NCI-H774 (cell line): ENCODE data around the gene AFAP1.
"Not testable (repeated sequence)": the region's sequence is repeated elsewhere in the genome, so short reads cannot be mapped to it uniquely, and the experiment has no call there.

Source experiments
- DNase-seq: peaks from one replicate; lab custom pipeline; 2025; lab: John Stamatoyannopoulos, UW

The AFAP1 gene

GRCh38 chr4:7944599-7945220 lies 5.0 kb upstream of the AFAP1 start:
- no peak for DNase-seq

DNA sequence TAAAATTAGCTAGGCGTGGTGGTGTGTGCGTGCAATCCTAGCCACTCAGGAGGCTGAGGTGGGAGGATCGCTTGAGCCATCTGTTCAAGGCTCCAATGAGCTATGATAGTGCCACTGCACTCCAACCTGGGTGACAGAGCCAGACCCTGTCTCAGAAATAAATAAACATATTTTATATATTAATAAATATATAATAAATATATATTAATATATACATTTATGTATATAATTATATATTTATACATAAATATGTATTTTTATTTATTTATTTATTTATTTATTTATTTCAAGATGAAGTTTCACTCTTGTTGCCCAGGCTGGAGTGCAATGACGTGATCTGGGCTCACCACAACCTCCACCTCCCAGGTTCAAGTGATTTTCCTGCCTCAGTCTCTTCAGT lies 4.0 kb upstream of the AFAP1 start:
- DNase-seq, result not testable (repeated sequence)

DNA sequence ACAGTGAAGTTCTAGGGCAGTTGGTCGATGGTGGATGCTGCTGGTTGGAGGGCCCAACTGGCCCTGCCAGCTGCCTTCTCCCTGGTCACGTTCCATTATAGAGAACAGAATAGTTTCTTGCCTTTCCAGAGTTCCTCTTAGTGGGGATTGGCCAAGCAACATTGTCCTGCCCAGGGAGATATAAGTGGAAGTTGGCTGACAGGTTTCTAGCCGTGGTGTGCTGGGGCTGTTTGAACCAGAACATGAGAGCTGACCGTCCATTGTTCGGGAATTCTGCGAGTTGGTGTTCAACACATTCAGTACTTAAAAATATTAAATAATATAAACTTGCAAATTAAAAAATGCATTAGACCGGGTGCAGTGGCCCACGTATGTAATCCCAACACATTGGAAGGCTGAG lies 3.5 kb upstream of the AFAP1 start:
- no peak for DNase-seq

GRCh38 chr4:7941965-7942496 lies 2.4 kb upstream of the AFAP1 start:
- DNase-seq, result no peak

DNA sequence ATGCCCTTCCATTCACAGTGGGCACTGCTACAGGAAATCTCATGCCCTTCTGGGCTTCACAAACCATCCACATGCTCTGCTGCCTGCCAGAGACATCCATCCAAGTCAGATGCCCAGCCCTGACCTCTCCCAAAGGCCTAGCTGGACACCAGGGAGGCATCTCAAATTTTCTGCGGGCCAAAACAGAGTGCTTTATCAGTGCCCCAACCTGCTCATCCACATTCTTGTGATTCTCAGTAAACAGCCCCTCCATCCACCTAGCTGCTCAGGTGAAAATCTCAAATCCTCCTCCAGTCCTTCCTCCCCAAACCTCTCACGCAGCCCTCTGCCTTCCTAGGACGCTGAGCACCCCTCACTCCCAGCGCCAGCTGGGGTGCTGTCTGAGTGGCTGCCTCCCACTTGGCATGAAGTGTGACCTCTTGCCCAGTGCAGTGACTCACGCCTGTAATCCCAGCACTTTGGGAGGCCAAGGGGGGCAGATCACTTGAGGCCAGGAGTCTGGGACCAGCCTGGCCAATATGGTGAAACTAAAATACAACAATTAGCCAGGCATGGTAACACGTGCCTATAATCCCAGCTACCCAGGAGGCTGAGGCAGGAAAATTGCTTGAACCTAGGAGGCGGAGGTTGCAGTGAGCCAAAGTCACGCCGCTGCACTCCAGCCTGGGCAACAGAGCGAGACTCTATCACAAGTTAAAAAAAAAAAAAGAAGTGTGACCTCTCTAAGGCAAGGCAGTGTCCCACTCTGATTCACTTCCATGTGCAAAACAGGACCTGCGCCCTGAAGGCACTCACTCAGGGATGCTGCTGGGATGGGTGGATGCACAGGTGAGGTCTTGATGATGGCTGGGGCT lies 1.7 kb upstream of the AFAP1 start:
- DNase-seq, result no peak

GRCh38 chr4:7938609-7939376 lies 868 bp downstream of the AFAP1 start:
- DNase-seq, result no peak

- DNase-seq, result no peak
Measured at GRCh38 chr4:7938266-7938608, 1.4 kb downstream of the AFAP1 start.

- DNase-seq, result no peak
Measured at GRCh38 chr4:7937006-7937405, 2.7 kb downstream of the AFAP1 start.

- no peak for DNase-seq
Measured at GRCh38 chr4:7933651-7934510, 5.8 kb downstream of the AFAP1 start.

DNA sequence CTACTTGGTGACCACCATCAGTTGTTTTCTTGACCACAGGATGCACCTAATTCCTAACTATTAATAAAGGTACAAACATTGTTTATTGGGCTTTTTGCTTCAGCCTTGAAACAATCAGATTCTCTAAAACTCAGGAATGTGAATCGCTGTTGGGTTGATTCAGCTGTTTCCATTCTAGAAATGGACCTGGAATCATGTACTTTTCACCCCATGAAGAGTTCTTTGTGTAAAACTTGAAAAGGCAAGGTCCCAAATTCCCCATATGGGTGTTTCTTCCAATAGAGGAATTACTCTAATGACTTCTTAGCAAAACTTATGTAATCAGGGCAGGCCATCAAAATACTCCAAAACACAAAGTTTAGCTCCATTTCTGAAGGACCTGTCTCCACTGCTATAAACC lies 7.4 kb downstream of the AFAP1 start:
- DNase-seq, result no peak

DNA sequence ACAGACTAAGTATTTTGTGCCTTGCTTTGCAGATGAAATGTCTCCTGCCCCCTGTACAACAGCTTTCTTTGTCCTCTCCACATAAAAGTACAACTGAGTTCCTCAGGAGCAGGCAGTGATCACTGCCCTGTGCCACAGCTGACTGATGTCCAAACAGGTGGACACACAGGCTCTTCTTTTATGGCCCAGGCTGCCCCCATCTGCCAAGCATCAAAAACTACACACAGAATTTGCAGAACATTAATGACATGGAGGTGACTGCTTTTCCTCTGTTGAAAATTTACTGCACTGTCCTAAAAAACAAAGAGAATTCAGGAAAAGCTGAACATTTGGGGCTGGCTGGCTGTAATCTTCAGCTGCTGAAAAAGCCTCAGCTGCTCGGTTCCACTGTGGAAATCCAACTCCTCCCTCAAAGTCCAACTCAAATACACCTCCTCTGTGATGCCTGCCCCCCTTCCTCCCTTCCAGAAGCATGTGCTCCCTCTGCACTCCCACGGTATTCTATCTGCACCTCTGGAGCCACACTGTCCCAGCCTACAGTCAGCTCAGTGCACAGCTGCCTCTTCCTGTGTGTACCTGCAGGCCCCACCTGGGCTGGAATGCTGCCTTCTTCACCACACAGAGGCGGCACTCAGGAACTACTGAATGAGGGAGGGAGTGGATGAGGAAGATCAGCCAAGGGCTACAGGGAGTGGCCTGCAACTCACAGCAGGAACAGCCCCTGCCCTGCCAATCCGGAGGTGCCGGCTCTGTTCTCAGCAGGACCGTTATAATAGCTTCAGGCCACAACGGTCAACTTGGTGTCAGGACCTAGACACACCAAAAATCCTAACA lies 10.3 kb downstream of the AFAP1 start:
- no peak for DNase-seq

DNA sequence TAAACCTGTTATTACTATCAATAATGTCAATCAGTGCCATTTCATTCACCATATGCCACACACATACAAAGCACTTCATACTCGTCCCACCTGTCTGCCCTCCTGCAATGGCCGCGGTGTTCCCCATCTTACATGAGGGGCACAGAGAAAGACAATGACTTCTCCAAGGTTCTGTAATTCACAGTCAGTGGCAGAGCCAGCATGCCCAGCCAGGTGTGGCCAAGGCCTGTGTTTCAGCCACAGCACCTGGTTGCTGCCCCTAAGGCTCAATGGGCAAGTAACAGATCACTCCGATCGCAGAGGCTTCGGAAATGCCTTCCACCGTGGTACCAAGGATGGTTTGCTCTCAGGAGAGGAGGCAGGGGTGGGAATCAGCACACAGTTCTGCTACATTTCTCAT lies 10.9 kb downstream of the AFAP1 start:
- no peak for DNase-seq

GRCh38 chr4:7926822-7927221 lies 12.8 kb downstream of the AFAP1 start:
- DNase-seq, result no peak

- no peak for DNase-seq
Measured at GRCh38 chr4:7924570-7924969, 15.1 kb downstream of the AFAP1 start.

- DNase-seq, result no peak
Measured at GRCh38 chr4:7924163-7924562, 15.5 kb downstream of the AFAP1 start.

- DNase-seq, result no peak
Measured at GRCh38 chr4:7922466-7922865, 17.2 kb downstream of the AFAP1 start.

DNA sequence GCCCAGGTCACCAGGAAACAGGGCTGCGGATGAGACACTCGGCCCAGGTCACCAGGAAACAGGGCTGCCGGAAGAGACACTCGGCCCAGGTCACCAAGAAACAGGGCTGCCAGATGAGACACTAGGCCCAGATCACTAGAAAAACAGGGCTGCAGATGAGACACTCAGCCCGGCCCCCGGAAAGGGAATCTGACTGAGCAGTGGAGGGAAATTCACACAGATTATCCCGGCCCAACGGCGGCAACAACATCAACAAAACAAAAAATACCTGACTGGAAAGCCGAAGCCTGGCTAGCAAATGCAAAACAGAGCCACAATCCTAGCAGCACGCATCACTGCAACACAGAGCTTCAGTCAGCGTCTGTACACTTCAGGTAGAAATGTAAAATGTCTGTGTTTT lies 20.7 kb downstream of the AFAP1 start:
- DNase-seq, result no peak

GRCh38 chr4:7918187-7918586 lies 21.5 kb downstream of the AFAP1 start:
- not testable (repeated sequence) for DNase-seq

DNA sequence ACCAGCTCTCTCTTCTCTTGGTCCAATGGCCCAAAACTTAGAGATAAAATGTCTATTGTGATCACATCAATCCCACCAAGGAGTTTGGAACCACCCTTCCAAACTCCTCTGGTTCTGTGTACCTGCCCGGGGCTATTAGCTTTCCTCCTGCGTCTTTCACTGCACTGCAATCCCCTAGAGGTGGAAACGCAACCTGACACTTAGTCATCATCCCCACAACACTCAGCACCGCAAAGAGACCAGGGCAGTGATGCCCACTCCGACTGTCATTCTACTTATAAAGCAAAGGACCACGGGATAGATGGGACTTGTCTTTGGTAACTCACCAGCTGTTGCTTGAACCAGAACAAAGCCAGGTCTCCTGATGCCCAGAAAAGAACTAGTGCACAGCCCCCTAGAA lies 22.0 kb downstream of the AFAP1 start:
- no peak for DNase-seq

DNA sequence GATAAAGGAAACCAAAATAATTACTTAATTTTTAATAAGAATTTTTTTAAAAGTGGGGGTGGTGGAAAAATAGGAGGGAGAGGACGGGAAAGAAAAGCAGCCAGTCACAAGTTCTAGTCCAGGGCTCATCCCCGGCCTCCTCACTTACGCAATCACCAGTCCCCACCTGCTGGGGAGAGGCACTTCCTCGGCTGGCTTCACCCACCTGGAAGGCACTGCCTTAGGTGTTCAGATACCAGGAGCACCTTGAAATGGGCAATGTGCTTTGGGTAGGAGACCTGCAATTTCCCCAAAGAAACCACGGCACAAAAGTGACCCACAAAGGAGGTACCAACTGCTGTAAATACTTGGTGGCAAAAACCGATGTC lies 23.8 kb downstream of the AFAP1 start:
- no peak for DNase-seq

GRCh38 chr4:7912826-7913225 lies 26.8 kb downstream of the AFAP1 start:
- no peak for DNase-seq
